NCI-H1694 (cell line): ENCODE measurements around the gene PTPN6.

Experiments
- DNase-seq: peaks from one replicate; lab custom pipeline; 2025; lab: John Stamatoyannopoulos, UW

PTPN6 gene

DNA sequence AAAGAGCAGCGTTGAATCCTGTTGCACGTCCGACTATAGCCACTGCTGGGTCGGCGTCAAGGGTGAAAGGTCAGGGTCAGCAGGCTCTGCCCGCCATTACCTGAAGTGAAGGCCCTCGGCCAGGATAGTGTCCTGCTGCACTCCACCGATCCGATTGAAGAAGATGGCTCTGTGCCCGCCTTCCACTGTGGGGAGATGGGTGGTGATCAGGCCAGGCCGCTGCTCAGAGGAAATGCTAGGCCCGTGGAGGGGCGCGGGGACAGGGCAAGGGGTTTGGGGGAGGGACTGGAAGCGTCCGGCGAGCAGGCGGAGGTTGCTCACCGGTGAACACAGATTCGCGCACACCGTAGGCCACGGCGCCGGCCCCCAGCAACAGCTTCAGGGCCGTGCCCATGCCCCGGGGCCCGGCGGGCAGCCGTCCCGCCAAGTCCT is 19.0 kb downstream of the PTPN6 start:
- DNase-seq: no peak

DNA sequence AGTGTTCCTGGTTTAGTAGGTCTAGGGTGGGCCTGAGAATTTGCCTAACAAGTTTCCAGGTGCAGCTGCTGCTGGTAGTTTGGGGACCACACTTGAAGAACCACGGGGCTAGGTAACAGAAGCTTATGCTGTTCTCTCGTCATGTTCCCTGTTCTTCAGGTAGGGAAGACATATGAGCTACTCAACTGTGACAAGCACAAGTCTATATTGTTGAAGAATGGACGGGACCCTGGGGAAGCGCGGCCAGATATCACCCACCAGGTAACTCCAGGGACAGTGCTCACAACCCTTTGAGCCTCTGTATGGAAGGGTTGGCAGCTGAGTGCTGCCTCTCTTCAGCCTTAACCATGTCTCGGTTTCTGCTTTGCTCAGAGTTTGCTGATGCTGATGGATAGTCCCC is 23.0 kb downstream of the PTPN6 start:
- no peak for DNase-seq

DNA sequence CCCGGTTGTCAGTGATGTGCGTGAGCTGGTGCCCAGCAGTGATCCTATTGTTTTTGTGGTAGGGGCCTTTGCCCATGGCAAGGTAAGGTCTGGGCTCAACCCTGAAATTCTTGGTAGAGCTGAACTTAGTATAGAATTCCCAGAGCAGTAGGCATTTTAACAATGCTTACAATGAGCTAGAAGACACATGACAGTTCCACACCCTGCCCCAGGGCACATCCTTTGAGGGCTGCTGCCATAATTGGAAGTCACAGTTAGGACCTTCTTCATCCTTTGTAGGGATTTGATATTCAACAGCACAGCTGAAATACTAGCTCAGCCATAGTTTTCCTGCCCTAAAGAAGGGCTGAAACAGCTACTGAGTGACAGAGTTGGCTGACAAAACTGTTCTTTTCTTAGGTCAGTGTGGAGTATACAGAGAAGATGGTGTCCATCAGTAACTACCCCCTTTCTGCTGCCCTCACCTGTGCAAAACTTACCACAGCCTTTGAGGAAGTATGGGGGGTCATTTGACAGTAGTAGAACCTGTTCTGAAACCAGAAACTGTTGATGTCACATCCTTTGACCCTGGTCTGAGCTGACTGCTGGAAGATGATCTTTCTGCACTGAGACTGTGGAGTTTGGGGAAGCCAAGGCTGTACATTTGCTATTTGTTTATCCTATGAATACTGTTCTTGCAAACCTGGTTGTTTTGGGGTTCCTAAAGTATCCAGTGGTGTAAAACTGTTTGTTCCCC is 24.3 kb downstream of the PTPN6 start:
- DNase-seq: no peak

DNA sequence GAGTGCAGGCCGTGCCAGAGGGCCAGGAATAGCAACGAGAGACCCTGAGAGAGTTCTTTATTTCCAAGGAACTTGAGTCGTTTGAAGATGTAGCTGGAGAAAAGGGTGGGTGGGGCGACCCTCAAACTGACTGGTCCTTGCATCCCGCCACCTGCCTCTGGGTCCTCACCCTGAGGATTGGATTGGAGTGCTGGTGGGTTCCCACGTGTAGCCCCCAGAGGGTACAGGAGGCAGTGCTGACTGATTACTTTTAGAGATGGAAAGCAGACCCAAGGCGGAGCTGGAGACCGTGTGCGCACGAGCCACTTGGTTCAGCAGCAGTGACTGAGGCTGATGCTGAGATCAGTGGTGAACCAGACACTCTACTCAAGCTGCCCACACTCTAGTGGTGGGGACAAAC is 26.5 kb downstream of the PTPN6 start:
- no peak for DNase-seq

DNA sequence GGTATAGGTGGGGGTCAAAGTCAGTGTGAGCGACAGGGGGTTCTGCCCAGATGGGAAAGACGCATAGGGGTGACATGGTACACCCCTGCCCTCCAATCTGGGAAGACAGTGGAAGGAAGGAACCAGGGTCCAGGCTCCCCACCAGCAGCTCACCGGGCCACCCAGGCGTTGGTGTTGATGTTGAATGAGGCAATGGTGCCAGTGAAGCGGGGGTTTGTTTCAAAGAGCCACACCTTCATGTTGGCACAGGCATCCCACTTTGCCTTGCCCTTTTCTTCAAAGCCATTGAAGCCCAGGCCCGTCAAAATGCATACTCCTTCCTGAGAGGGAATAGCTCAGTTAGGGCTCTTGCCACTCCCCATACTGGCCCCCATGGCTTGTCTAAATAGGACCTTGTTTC is 27.0 kb downstream of the PTPN6 start:
- no peak for DNase-seq

DNA sequence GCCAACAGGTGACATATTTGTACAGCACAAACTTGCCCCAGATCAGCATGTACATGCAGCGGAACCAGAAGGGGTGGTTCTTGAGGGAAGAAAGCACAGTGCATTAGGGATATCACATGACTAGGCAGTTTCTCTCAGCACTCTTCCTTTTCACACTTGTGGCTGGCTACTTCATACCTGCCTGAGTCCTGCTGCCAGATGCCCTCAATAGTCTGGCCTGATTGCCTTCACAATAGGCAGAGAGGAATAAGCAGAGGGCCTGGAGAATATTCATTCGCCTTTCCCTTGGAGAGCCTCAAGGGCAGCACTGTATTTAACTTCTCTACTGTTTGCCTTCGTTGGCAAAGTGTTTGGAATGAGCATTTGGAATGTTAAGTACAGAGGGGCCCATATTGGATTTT is 27.5 kb downstream of the PTPN6 start:
- DNase-seq: no peak

DNA sequence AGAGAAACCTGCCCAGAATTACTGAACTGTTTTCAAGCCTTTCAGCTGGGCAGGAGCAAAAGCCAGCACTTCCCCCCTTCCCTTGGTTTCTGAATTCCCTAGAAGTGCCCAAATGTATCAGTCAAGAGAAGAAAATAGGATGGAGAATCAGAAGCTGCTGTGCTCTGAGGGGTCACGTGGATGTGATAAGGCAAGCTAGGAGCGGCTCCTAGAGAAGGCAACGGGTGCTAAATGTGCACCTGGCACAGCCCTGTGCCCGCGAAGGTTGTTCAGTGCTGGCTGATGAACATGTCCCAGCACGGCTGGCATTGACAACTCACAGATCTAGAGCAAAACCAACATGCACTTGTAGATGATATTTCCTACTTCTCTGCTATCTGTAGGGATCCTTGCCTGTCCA is 27.9 kb downstream of the PTPN6 start:
- no peak for DNase-seq

DNA sequence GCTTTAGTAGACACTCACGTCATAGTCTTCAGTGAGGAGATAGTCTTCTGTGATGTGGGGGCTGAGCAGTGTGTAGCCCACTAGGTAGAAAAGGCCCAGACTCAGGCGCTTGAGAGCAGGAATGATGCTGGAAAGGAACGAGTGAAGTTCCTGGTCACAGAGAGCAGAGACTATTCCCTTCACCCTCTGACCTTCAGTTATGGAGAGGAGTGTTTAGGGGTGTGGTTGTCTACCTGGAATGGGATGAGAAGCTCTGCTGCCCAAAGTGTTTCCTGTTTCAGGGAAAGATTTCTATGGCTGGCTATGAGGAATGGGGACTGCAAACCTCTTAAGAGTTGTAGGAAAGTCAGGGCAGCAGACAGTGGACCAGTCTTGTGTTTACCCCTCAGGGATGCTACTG is 28.3 kb downstream of the PTPN6 start:
- DNase-seq: no peak

DNA sequence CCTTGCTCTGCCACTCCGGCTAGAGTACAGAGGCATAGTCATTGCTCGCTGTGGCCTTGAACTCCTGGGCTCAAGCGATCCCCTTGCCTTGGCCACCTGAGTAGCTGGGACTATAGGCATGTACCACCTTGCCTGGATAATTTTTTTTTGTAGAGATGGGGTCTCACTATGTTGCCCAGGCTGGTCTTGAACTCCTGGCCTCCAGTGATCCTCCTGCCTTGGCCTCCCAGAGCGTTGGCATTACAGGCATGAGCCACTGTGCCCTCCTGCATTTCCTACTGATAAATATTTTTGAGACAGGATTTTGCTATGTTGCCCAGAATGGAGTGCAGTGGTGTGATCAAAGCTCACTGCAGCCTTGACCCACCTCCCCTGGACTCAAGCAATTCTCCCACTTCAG is 28.9 kb downstream of the PTPN6 start:
- no peak for DNase-seq

DNA sequence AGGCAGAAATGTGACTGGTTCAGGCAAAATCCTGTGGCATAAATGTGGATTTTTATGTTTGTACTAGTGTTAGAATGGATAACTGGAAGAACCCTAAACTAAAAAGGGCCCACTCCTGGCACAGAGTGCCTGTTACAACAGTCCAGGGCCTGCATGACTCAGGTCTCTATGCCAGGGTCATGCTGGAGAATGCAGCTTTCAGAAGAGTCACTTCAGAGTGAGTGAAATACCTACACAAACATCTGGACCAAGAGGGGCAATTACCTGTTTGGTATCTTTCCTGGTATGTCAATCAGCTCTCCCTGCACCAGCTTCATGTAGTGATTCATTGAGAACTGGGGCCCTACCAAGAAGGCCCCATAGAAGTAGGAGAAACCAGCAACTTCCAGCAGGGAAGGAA is 29.6 kb downstream of the PTPN6 start:
- no peak for DNase-seq

DNA sequence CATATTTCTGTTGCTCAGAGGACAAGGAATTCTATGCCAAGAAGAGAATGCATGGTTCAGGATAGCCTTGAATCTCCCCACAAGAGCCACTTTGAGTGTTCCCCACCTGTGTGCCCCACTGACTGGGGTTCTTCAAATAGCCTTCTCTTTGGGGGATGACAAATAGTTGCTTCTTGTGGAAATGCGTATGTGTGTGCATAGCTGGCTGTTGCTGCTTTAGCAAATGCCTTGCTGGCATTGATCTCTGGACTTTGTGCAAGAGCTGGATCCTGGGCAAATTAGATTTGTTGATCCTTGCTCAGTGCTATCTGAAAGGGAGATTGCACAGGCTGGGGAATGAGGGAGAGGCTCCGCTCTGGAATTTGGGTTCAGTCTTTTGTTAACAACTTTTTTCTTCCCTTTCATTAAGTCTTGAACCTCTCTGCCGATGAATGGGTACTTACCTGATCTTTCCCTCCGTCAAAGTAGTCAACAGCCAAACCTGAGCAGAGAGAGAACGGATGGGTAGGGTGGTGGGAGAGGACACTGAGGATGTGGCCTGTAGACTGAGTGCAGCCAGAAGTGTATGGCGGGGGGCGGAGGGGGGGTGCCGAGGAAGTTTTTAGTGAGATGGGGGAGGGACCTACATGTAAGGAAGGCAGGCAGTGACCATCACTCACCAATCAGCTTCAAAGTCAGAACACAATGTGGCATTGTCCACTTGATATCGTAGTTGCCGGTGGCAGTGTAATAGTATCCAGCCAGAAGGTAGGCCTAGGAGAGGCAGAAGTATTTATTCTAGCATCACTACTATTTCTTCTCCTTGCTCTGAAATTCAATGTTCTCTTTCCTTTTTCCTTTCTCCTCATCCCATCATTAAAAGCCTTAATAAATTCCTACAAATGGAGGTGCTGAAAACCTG is 30.2 kb downstream of the PTPN6 start:
- DNase-seq: no peak

DNA sequence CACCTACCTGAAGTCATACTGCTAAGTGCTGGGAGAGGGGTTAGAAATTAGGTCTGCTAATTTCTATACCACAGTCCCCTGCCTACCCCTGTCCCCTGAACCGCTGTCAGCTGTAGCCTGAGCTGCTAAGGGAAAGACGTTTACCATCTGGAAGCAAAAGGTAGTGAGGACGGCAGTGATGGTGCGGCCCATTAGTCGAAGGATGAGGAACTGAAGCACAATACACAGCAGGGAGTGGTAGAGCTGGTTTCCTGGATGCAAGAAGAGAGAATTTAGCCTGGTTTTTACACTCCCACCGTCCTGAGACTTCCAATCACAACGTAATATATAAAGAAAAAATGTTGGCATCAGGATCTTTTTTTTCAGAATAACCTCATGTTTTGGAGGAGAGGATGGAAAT is 31.4 kb downstream of the PTPN6 start:
- DNase-seq: no peak

DNA sequence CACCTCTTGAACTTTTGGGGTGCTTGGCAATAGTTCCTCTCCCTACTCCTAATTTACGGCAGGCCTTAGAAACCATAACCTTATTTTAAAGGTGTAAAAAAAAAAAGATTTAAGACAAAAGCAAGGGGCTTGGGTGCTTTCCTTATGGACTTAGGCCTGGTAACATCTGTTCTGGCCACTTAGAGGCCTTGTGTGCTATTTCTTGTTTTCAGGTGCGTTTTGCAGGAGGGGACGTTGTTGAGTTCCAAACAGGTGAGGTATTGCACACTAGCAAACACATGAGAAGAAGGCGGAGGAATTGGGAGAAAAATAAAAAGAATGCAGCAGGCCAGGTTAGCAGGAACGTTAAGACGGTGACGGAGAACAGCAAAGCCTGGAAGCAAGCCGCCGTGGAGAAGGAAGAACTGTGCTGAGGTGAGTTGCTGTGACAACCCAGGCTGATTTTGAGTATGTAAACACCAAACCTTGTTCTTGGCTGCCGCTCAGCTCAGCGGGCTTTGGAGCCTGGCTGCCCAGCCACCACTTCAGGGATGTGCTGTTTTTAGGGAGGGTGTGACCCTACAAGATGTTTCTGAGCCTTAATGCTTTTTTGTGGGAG is 36.9 kb downstream of the PTPN6 start:
- DNase-seq: no peak

DNA sequence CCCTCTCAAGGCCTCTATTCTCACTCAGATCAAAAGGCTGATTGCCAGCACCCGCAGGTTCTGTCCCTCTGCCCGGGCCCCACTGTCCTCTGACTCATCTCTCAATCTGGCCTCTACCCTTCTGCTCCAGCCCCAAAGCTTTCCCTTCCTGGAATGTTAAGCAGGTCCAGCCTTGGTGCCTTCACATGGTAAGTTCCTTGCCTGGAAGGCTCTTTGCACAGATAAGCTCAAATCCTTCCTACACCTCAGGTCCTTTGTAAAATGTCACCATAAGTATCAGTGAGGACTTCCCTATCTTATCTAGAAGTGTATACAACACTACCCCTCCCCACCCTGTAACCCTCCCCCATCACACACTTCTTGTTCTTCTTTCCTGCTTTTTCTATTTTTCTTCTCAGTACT is 44.9 kb downstream of the PTPN6 start:
- DNase-seq: no peak

DNA sequence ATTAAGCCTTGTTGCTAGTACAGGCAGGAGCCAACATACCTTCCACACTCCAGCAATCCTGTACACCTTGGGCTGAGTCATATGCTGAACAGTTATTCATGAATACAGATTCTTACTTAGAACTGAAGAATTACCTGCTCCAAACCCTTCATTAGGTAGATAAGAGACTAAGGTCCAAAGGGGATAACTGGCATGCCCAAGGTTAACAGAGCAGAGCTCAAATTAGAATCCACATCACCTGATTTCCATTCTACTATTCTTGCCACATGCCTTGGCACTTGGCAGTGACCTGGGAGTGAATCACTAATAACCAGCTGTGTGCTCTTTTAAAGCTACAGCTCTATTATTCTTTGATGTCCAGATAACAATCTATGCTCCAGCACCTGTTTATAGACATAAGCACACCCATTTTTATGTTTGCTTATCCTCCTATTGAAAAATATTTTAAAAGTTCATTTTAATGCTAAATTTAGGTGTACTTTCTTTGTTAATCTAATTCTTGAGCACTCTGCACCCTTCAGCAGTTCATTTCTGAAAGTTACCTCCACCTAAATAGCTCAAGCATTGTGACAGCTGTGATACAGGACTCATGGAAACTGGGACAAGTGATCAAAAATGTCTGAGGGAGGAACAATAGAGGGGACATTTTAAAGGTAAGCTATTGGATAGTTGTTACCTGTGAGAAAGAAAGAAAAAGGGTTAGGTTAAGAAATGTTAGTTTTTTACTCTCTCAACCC is 47.7 kb downstream of the PTPN6 start:
- DNase-seq: no peak

DNA sequence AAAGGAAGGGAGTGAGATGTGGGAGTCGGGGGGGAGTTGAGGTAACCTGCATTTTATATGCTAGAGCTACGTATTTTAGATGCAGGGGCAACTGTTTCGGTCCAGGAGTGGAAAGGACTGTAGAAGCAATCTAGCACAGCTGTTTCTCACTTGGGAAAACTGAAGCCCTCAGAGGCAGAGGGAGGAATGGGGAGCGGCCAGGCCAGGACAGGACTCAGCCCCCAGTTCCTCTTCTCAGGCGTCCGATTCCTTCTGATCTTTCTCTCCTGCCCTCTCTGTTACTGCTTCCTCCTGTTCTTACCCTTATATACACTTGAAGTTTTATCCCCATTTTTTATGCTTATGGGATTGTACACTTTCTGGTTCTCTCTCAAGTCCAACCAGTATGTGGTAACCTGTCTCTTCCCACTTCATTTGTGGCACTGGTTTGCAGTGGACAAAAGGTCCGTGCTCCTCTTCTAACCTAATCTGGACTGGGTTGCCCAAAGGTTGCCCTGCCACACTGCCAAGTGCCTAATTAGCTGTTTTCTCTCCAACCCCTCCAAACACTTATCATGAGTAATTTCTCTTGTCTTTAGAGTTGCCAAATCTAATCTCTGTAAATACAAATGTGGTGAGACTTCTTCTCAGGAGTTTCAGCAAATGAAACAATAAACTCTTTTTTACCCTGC is 50.9 kb downstream of the PTPN6 start:
- no peak for DNase-seq

DNA sequence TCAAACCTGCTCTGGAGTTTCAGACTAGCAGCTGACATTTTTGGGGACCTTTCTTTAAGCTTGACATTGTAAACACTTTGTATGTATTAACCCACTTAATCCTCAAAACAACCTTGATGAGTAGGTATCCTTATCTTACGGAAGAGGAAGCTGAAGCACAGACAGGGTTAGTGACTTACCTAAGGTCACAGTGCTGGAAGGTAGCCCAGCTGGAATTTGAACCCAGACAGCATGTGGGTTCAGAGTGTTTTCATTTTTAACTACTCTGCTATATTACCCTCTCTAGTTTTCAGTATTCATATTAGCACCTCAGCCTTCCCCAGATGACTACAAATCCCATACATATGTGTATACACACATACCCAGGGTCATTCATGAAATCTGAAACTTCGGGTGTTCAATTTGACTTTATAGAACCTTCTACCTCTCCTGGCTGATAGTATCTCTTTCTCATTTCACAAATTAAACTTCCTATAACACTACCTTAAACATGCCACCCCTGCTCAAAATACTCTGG is 53.2 kb downstream of the PTPN6 start:
- DNase-seq: no peak

DNA sequence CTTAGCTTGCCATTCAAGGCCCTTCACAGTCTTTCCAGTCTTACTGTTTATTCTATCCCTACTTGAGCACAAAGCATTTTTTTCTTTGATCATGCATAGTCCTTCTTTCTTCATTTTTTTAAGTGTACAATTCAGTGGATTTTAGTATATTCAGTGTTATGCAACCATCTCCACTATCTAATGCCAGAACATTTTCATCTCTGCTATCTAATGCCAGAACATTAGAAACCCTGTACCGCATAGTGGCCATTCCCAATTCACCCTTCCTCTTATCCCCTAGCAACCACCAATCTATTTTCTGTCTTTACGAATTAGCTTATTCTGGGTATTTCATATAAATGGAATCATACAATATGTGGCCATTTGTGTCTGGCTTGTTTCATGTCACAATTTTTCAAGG is 53.7 kb downstream of the PTPN6 start:
- no peak for DNase-seq

DNA sequence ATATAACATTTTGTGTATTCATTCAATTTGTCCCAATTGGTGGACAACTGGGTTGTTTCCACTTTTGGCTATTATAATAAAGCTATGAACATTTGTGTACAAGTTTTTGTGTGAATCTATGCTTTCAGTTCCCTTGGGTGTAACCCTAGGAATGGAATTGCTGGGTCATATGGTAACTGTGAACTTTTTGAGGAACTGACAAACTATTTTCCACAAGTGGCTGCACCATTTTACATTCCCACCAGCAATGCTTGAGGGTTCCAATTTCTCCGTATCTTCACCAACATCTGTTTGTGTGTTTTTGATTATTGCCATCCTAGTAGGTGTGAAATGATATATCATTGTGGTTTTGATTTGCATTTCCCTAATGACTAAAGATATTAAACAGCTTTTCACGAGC is 54.2 kb downstream of the PTPN6 start:
- DNase-seq: no peak

DNA sequence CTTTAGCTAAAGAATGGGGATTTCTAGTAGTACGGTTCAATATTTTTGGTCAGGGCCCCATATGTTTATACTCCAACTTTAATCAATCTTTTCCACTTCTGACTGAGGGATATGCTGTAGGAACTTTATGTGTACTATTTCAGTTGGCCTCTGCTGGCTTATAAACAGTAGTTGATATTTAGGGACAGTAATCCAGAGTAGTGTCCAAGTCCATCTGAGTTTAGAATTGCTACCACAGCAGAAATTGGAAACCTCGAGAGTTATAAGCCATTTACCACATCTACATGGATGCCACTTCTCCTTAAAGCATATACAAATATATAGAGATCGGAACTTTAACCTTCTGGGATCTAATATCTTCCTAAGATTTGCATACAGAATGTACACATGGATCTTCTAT is 55.5 kb downstream of the PTPN6 start:
- no peak for DNase-seq

DNA sequence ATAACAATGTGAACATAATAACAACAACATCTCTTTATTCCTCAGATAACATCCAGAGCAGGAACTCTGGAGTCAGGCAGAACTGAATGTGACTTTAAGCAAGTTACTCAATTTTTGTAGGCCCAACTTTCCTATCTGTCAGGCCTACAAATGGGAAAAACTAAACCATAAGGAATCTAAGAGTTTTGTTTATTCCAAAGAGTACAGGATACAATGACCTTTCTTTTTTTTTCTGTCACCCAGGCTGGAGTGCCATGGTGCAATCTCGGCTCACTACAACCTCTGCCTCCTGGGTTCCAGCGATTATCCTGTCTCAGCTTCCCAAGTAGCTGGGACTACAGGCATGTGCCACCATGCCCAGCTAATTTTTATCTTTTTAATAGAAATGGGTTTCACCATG is 57.7 kb downstream of the PTPN6 start:
- no peak for DNase-seq

DNA sequence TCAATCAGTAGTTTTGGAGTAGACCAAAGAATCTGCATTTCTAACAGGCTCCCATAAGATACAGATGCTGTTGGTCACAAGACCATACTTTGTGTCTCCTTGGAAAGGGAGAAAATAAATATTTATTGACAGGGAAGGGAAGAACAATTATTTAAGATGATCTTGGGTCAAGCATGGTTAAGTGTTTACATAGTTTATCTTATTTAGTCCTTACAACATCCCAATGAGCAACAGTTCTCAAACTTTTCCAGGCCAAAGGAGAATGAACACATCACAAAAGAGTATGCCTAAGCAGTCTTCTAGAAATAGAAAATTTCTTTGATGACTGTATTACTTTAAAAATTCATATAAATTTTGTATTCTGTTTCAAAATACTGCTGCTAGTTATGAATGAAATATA is 58.4 kb downstream of the PTPN6 start:
- no peak for DNase-seq
